HEK293 (cell line): ENCODE results near the gene PLP1.

ENCODE experiments used
- HOXA7 ChIP-seq: sonication (generic); formaldehyde crosslinking; IDR thresholded peaks from 2 replicates; pipeline ENCODE4 v1.8.1; 2022; ENCODE audit warnings: missing genetic modification reagents, borderline replicate concordance
- HOXD13 ChIP-seq: sonication (generic); formaldehyde crosslinking; IDR thresholded peaks from 2 replicates; pipeline ENCODE4 v1.8.0; 2022; ENCODE audit warnings: missing genetic modification reagents, borderline replicate concordance
- KLF8 ChIP-seq: fragments of 450-650 bp; formaldehyde crosslinking; IDR thresholded peaks from 2 replicates; pipeline ENCODE4 v1.5.1; 2016; ENCODE audit warnings: missing biosample characterization, missing genetic modification characterization
- PRDM1 ChIP-seq: fragments of 450-650 bp; formaldehyde crosslinking; IDR thresholded peaks from 2 replicates; pipeline ENCODE4; 2016; ENCODE audit warnings: missing biosample characterization, missing genetic modification characterization
- PRDM4 ChIP-seq: fragments of 450-650 bp; formaldehyde crosslinking; IDR thresholded peaks from 2 replicates; pipeline ENCODE4 v1.5.1; 2017; ENCODE audit warnings: missing biosample characterization, missing genetic modification characterization
- SALL2 ChIP-seq: fragments of 450-650 bp; formaldehyde crosslinking; IDR thresholded peaks from 2 replicates; pipeline ENCODE4 v1.5.0; 2017; ENCODE audit warnings: missing biosample characterization, mild to moderate bottlenecking, missing genetic modification characterization, borderline replicate concordance
- SCRT1 ChIP-seq: fragments of 450-650 bp; formaldehyde crosslinking; IDR thresholded peaks from 2 replicates; pipeline ENCODE4 v1.5.1; 2016; ENCODE audit warnings: missing biosample characterization, missing genetic modification characterization, borderline replicate concordance
- SCRT2 ChIP-seq: fragments of 450-650 bp; formaldehyde crosslinking; IDR thresholded peaks from 2 replicates; pipeline ENCODE4 v1.5.1; 2016; ENCODE audit warnings: missing biosample characterization, missing genetic modification characterization
- SETDB1 ChIP-seq: IDR thresholded peaks from one replicate; pipeline ENCODE4 v1.6.1; 2017; ENCODE audit warnings: mild to moderate bottlenecking, low read length, moderate library complexity, mixed read lengths; ENCODE audit not compliant: insufficient read length
- TRIM28 ChIP-seq: IDR thresholded peaks from 2 replicates; pipeline ENCODE4 v1.6.1; 2011; ENCODE audit warnings: low read length, control low read depth, borderline replicate concordance
- ZBTB1 ChIP-seq: fragments of 450-650 bp; formaldehyde crosslinking; IDR thresholded peaks from 2 replicates; pipeline ENCODE4 v1.5.1; 2016; ENCODE audit warnings: missing biosample characterization, missing genetic modification characterization
- ZBTB17 ChIP-seq: fragments of 450-650 bp; formaldehyde crosslinking; IDR thresholded peaks from 2 replicates; pipeline ENCODE4 v1.5.1; 2016; ENCODE audit warnings: missing biosample characterization, missing genetic modification characterization
- ZFP3 ChIP-seq: fragments of 450-650 bp; formaldehyde crosslinking; IDR thresholded peaks from 2 replicates; pipeline ENCODE4 v1.5.1; 2016; ENCODE audit warnings: low read depth, missing biosample characterization, missing genetic modification characterization
- ZFP37 ChIP-seq: fragments of 450-650 bp; formaldehyde crosslinking; IDR thresholded peaks from 2 replicates; pipeline ENCODE4 v1.5.1; 2016; ENCODE audit warnings: missing biosample characterization, missing genetic modification characterization
- ZFP41 ChIP-seq: fragments of 450-650 bp; formaldehyde crosslinking; IDR thresholded peaks from 2 replicates; pipeline ENCODE4 v1.5.1; 2016; ENCODE audit warnings: missing biosample characterization, missing genetic modification characterization, borderline replicate concordance
- ZNF146 ChIP-seq: fragments of 450-650 bp; formaldehyde crosslinking; IDR thresholded peaks from 2 replicates; pipeline ENCODE4 v1.5.1; 2016; ENCODE audit warnings: missing biosample characterization, missing genetic modification characterization
- ZNF366 ChIP-seq: fragments of 450-650 bp; formaldehyde crosslinking; conservative IDR thresholded peaks from 2 replicates; pipeline ENCODE4 v1.5.1; 2016; ENCODE audit warnings: missing biosample characterization, missing genetic modification characterization
- ZNF426 ChIP-seq: fragments of 450-650 bp; formaldehyde crosslinking; IDR thresholded peaks from 2 replicates; pipeline ENCODE4 v1.5.1; 2017; ENCODE audit warnings: missing biosample characterization, missing genetic modification characterization, mild to moderate bottlenecking, inconsistent platforms, moderate library complexity
- ZNF433 ChIP-seq: fragments of 450-650 bp; formaldehyde crosslinking; IDR thresholded peaks from 2 replicates; pipeline ENCODE4 v1.5.1; 2016; ENCODE audit warnings: missing biosample characterization, missing genetic modification characterization, low read depth
- ZNF473 ChIP-seq: fragments of 450-650 bp; formaldehyde crosslinking; IDR thresholded peaks from 2 replicates; pipeline ENCODE4 v1.5.1; 2017; ENCODE audit warnings: missing biosample characterization, missing genetic modification characterization
- ZNF518A ChIP-seq: fragments of 450-650 bp; formaldehyde crosslinking; conservative IDR thresholded peaks from 2 replicates; pipeline ENCODE4 v1.5.1; 2016; ENCODE audit warnings: low read depth, missing biosample characterization, missing genetic modification characterization
- ZNF596 ChIP-seq: fragments of 450-650 bp; IDR thresholded peaks from 2 replicates; pipeline ENCODE4 v1.5.0; 2018; ENCODE audit warnings: missing biosample characterization, mild to moderate bottlenecking, missing genetic modification characterization, moderate library complexity
- ZNF658 ChIP-seq: fragments of 450-650 bp; formaldehyde crosslinking; IDR thresholded peaks from 2 replicates; pipeline ENCODE4; 2016; ENCODE audit warnings: missing biosample characterization, missing genetic modification characterization
- ZNF707 ChIP-seq: fragments of 450-650 bp; formaldehyde crosslinking; IDR thresholded peaks from 2 replicates; pipeline ENCODE4 v1.5.1; 2016; ENCODE audit warnings: missing biosample characterization, missing genetic modification characterization
- ZNF791 ChIP-seq: fragments of 450-650 bp; formaldehyde crosslinking; IDR thresholded peaks from 2 replicates; pipeline ENCODE4 v1.5.1; 2016; ENCODE audit warnings: missing biosample characterization, missing genetic modification characterization
- ZSCAN5A ChIP-seq: fragments of 450-650 bp; formaldehyde crosslinking; IDR thresholded peaks from 2 replicates; pipeline ENCODE4 v1.5.1; 2016; ENCODE audit warnings: missing biosample characterization, missing genetic modification characterization
- TF ChIP-seq, protein P1 (sequence below): fragments of 450-650 bp; formaldehyde crosslinking; IDR thresholded peaks from 2 replicates; pipeline ENCODE4 v1.5.1; 2016; ENCODE audit warnings: missing biosample characterization, missing genetic modification characterization

Gene PLP1

GRCh38 chrX:103831803-103832544 is 55.3 kb downstream of the PLP1 start, which contains the start of gene RAB9B (continued):
- no peak for TF ChIP-seq ZFP37 (tag by site-specific recombination)
- no peak for TF ChIP-seq SALL2
- no peak for TF ChIP-seq ZNF473 (tag by site-specific recombination)
- peak; percentile 49 for TF ChIP-seq ZBTB17 (tag by site-specific recombination)
- no peak for TF ChIP-seq ZNF596 (tag by site-specific recombination)
- TF ChIP-seq ZNF791 (tag by site-specific recombination), result no peak
- TF ChIP-seq TRIM28, result 0 out of 2 replicates have a peak, but pooled peaks have one; percentile 27
- no peak for TF ChIP-seq ZNF433 (tag by site-specific recombination)
- TF ChIP-seq PRDM4 (tag by site-specific recombination), result no peak
- no peak for TF ChIP-seq HOXA7
- TF ChIP-seq SCRT1, result no peak
- no peak for TF ChIP-seq KLF8 (tag by site-specific recombination)
- no peak for TF ChIP-seq ZNF518A (tag by site-specific recombination)
- no peak for TF ChIP-seq SCRT2
- no peak for TF ChIP-seq ZNF426 (tag by site-specific recombination)
- no peak for TF ChIP-seq ZNF707
- no peak for TF ChIP-seq ZNF146 (tag by site-specific recombination)
- no peak for TF ChIP-seq ZFP41
- TF ChIP-seq, protein P1, sequence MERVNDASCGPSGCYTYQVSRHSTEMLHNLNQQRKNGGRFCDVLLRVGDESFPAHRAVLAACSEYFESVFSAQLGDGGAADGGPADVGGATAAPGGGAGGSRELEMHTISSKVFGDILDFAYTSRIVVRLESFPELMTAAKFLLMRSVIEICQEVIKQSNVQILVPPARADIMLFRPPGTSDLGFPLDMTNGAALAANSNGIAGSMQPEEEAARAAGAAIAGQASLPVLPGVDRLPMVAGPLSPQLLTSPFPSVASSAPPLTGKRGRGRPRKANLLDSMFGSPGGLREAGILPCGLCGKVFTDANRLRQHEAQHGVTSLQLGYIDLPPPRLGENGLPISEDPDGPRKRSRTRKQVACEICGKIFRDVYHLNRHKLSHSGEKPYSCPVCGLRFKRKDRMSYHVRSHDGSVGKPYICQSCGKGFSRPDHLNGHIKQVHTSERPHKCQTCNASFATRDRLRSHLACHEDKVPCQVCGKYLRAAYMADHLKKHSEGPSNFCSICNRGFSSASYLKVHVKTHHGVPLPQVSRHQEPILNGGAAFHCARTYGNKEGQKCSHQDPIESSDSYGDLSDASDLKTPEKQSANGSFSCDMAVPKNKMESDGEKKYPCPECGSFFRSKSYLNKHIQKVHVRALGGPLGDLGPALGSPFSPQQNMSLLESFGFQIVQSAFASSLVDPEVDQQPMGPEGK (tag by site-specific recombination), result peak; percentile 67
- no peak for TF ChIP-seq ZNF366
- no peak for TF ChIP-seq HOXD13 (CRISPR knock-in tag)
- no peak for TF ChIP-seq ZFP3
- TF ChIP-seq SETDB1, result no peak
- TF ChIP-seq PRDM1 (tag by site-specific recombination), result no peak
- TF ChIP-seq ZBTB1, result no peak
- TF ChIP-seq ZSCAN5A, result no peak
- no peak for TF ChIP-seq ZNF658
